ENCODE data around the gene WDFY4. TPM values are rescaled to one million over a fixed set of nuclear protein-coding genes. Genes with fewer than 3 reads are reported as not detected.

Gene WDFY4
- total and polyA plus RNA-seq, 2 experiments from 2014 or later, result 0.14 TPM; not detected in 1

DNA sequence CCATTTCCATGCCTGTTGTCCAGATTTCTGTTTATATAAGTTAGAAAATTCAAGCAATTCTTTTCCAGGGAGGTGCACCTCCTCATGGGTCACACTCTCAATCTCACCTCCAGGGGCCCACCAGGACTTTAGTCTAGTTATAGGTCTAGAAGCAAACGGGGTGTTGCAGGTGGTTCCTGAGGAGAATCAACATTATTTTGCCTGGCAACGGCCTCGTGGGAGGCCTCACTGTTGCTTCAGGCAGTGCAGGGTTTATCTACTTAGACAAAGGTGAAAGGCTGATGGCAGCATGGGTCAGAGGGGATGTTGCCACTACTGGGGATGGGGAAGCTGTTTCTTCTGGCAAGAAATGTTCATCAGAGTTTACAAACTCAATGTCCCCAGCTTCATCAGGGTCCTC, 311.7 kb downstream of the WDFY4 start:
- no peak overlapping the region for H3K4me3 Mint-ChIP-seq
- Histone ChIP-seq H3F3A (replicated peaks; ENCODE audit: low read depth) (no peaks in the 10 kb centered on the region), H3K4me1 (ENCODE audit: insufficient read depth) (no peaks in the 10 kb centered on the region), H3K27me3 (ENCODE audit: insufficient read depth) (no peaks in the 10 kb centered on the region), H3K27ac (ENCODE audit: low read depth) (no peak overlapping the region), H3K36me3 (ENCODE audit: insufficient read depth) (no peaks in the 10 kb centered on the region), H3K79me2 (replicated peaks; ENCODE audit: insufficient read depth) (no peaks in the 10 kb centered on the region), H3K4me3 (no peak overlapping the region), H4K20me1 (replicated peaks; ENCODE audit: insufficient read depth) (no peaks in the 10 kb centered on the region), H3K9me2 (ENCODE audit: insufficient read depth) (no peaks in the 10 kb centered on the region; the same call in 1 of the 2 replicates), H3K4me2 (no peak overlapping the region), H2AFZ (no peak overlapping the region)
- no peak for TF ChIP-seq NANOG (IDR thresholded peaks at IDR 0.05; ENCODE audit: borderline replicate concordance)
- TF ChIP-seq POLR2AphosphoS5 (IDR thresholded peaks at IDR 0.05; ENCODE audit: low read depth), result no peak
- TF ChIP-seq STAT1 (IDR thresholded peaks at IDR 0.05; ENCODE audit: unreplicated experiment), result no peak
- no peak for TF ChIP-seq EZH2 (IDR thresholded peaks at IDR 0.05; ENCODE audit: low read depth, unreplicated experiment)
- TF ChIP-seq, protein P1, sequence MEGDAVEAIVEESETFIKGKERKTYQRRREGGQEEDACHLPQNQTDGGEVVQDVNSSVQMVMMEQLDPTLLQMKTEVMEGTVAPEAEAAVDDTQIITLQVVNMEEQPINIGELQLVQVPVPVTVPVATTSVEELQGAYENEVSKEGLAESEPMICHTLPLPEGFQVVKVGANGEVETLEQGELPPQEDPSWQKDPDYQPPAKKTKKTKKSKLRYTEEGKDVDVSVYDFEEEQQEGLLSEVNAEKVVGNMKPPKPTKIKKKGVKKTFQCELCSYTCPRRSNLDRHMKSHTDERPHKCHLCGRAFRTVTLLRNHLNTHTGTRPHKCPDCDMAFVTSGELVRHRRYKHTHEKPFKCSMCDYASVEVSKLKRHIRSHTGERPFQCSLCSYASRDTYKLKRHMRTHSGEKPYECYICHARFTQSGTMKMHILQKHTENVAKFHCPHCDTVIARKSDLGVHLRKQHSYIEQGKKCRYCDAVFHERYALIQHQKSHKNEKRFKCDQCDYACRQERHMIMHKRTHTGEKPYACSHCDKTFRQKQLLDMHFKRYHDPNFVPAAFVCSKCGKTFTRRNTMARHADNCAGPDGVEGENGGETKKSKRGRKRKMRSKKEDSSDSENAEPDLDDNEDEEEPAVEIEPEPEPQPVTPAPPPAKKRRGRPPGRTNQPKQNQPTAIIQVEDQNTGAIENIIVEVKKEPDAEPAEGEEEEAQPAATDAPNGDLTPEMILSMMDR (conservative IDR thresholded peaks at IDR 0.05; ENCODE audit: low read depth in 2 of 2), result no peak
- no peak for TF ChIP-seq JUNB (IDR thresholded peaks at IDR 0.05; ENCODE audit: unreplicated experiment)
- H3K27me3 Mint-ChIP-seq (ENCODE audit: insufficient read depth, low read depth, poor library complexity), result peaks cover 2% of the 10 kb centered on the region
- ATAC-seq (no peak), DNase-seq (ENCODE audit: low spot score) (no peak)
- no peak overlapping the region for H3K27ac Mint-ChIP-seq
- peaks cover 4% of the 10 kb centered on the region for H3K4me1 Mint-ChIP-seq
- H3K9me3 Mint-ChIP-seq, result no peaks in the 10 kb centered on the region
- H3K36me3 Mint-ChIP-seq (ENCODE audit: low read depth), result no peaks in the 10 kb centered on the region

DNA sequence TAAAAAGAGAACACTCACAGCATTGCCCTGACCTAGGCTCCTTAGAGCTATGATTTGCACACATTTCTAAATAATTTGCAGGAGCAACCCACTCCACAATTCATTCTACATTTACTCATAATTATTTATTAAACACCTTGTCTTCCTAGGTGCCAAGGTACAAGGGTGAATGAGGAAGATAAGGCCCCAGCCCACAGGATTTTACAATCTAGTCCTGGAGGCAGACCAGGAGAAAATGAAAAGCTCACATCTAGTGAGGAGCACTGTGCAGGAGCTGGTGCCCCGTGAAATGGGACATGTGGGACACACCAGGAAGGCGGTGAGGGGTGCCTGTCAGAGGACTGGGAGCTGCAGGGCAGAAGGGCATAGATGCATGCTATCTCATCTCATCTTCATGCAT, 314.7 kb downstream of the WDFY4 start:
- Mint-ChIP-seq H3K27ac (no peak overlapping the region), H3K27me3 (ENCODE audit: insufficient read depth, low read depth, poor library complexity) (peaks cover 5% of the 10 kb centered on the region), H3K4me1 (peaks cover 9% of the 10 kb centered on the region), H3K9me3 (no peaks in the 10 kb centered on the region), H3K4me3 (no peak overlapping the region), H3K36me3 (ENCODE audit: low read depth) (no peaks in the 10 kb centered on the region)
- Histone ChIP-seq H3K4me3 (no peak overlapping the region), H3K4me1 (ENCODE audit: insufficient read depth) (no peaks in the 10 kb centered on the region), H3K36me3 (ENCODE audit: insufficient read depth) (no peaks in the 10 kb centered on the region), H3K27me3 (ENCODE audit: insufficient read depth) (no peaks in the 10 kb centered on the region), H4K20me1 (replicated peaks; ENCODE audit: insufficient read depth) (no peaks in the 10 kb centered on the region), H3F3A (replicated peaks; ENCODE audit: low read depth) (no peaks in the 10 kb centered on the region), H3K27ac (ENCODE audit: low read depth) (no peak overlapping the region), H3K9me2 (ENCODE audit: insufficient read depth) (no peaks in the 10 kb centered on the region), H2AFZ (no peak overlapping the region), H3K4me2 (no peak overlapping the region), H3K79me2 (replicated peaks; ENCODE audit: insufficient read depth) (no peaks in the 10 kb centered on the region)
- no peak for DNase-seq (ENCODE audit: low spot score)
- no peak for ATAC-seq
- TF ChIP-seq STAT1 (IDR thresholded peaks at IDR 0.05; ENCODE audit: unreplicated experiment), result no peak
- TF ChIP-seq, protein P1 (conservative IDR thresholded peaks at IDR 0.05; ENCODE audit: low read depth in 2 of 2), result no peak
- TF ChIP-seq CREB1 (CRISPR knock-in tag; IDR thresholded peaks at IDR 0.05; ENCODE audit: low read depth), result no peak
- no peak for TF ChIP-seq EZH2 (IDR thresholded peaks at IDR 0.05; ENCODE audit: low read depth, unreplicated experiment)
- TF ChIP-seq POLR2AphosphoS5 (IDR thresholded peaks at IDR 0.05; ENCODE audit: low read depth), result no peak
- TF ChIP-seq NANOG (IDR thresholded peaks at IDR 0.05; ENCODE audit: borderline replicate concordance), result no peak
- TF ChIP-seq, protein P2, sequence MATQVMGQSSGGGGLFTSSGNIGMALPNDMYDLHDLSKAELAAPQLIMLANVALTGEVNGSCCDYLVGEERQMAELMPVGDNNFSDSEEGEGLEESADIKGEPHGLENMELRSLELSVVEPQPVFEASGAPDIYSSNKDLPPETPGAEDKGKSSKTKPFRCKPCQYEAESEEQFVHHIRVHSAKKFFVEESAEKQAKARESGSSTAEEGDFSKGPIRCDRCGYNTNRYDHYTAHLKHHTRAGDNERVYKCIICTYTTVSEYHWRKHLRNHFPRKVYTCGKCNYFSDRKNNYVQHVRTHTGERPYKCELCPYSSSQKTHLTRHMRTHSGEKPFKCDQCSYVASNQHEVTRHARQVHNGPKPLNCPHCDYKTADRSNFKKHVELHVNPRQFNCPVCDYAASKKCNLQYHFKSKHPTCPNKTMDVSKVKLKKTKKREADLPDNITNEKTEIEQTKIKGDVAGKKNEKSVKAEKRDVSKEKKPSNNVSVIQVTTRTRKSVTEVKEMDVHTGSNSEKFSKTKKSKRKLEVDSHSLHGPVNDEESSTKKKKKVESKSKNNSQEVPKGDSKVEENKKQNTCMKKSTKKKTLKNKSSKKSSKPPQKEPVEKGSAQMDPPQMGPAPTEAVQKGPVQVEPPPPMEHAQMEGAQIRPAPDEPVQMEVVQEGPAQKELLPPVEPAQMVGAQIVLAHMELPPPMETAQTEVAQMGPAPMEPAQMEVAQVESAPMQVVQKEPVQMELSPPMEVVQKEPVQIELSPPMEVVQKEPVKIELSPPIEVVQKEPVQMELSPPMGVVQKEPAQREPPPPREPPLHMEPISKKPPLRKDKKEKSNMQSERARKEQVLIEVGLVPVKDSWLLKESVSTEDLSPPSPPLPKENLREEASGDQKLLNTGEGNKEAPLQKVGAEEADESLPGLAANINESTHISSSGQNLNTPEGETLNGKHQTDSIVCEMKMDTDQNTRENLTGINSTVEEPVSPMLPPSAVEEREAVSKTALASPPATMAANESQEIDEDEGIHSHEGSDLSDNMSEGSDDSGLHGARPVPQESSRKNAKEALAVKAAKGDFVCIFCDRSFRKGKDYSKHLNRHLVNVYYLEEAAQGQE (IDR thresholded peaks at IDR 0.05; ENCODE audit: unreplicated experiment), result no peak
- no peak for TF ChIP-seq JUNB (IDR thresholded peaks at IDR 0.05; ENCODE audit: unreplicated experiment)
- TF ChIP-seq EZH2phosphoT487 (IDR thresholded peaks at IDR 0.05; ENCODE audit: unreplicated experiment), result no peak
- TF ChIP-seq, protein P3, sequence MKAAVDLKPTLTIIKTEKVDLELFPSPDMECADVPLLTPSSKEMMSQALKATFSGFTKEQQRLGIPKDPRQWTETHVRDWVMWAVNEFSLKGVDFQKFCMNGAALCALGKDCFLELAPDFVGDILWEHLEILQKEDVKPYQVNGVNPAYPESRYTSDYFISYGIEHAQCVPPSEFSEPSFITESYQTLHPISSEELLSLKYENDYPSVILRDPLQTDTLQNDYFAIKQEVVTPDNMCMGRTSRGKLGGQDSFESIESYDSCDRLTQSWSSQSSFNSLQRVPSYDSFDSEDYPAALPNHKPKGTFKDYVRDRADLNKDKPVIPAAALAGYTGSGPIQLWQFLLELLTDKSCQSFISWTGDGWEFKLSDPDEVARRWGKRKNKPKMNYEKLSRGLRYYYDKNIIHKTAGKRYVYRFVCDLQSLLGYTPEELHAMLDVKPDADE (IDR thresholded peaks at IDR 0.05), result no peak
- TF ChIP-seq ZNF114 (CRISPR knock-in tag; IDR thresholded peaks at IDR 0.05), result no peak
